NB4 (cell line): ENCODE data around the gene PGP.

ENCODE experiments used
- DNase-seq: peaks from one replicate; pipeline ENCODE4 v3.0.0; 2010; ENCODE audit warnings: low read depth
- H3K4me3 ChIP-seq: one replicate; pipeline ENCODE4 v1.5.1; 2011; ENCODE audit warnings: mild to moderate bottlenecking, low read depth, low read length, moderate library complexity
- CTCF ChIP-seq: IDR thresholded peaks from one replicate; pipeline ENCODE4 v1.5.1; 2012; ENCODE audit warnings: low read depth, low read length
- MAX ChIP-seq: IDR thresholded peaks from 2 replicates; pipeline ENCODE4 v1.6.1; 2011; ENCODE audit warnings: low read depth, low read length
- MYC ChIP-seq: IDR thresholded peaks from 2 replicates; pipeline ENCODE4 v1.6.1; 2011; ENCODE audit warnings: low read depth, low read length
- POLR2A ChIP-seq: IDR thresholded peaks from 2 replicates; pipeline ENCODE4 v1.6.1; 2011; ENCODE audit warnings: mild to moderate bottlenecking; ENCODE audit not compliant: insufficient read length; ENCODE audit errors: extremely low read depth

Gene PGP

GRCh38 chr16:2188395-2188794 is 26.2 kb downstream of the PGP start:
- no peak overlapping the region for H3K4me3 ChIP-seq
- DNase-seq: no peak
- TF ChIP-seq MYC: no peak
- no peak for TF ChIP-seq CTCF
- no peak for TF ChIP-seq MAX
- TF ChIP-seq POLR2A: no peak

- DNase-seq: no peak
- H3K4me3 ChIP-seq: no peak overlapping the region
- TF ChIP-seq POLR2A (no peak), CTCF (no peak), MAX (no peak), MYC (no peak)
Measured at GRCh38 chr16:2187212-2187611, 27.4 kb downstream of the PGP start.

GRCh38 chr16:2186505-2186904 is 28.1 kb downstream of the PGP start:
- DNase-seq: no peak
- no peak overlapping the region for H3K4me3 ChIP-seq
- TF ChIP-seq MYC: no peak
- no peak for TF ChIP-seq POLR2A
- TF ChIP-seq CTCF: no peak
- TF ChIP-seq MAX: no peak

- DNase-seq: no peak
- no peak for TF ChIP-seq MYC
- no peak for TF ChIP-seq MAX
- no peak for TF ChIP-seq CTCF
- no peak for TF ChIP-seq POLR2A
Measured at GRCh38 chr16:2186064-2186463, 28.6 kb downstream of the PGP start.

GRCh38 chr16:2184962-2185361 is 29.7 kb downstream of the PGP start:
- H3K4me3 ChIP-seq: no peak overlapping the region
- no peak for DNase-seq
- no peak for TF ChIP-seq POLR2A
- TF ChIP-seq MYC: no peak
- no peak for TF ChIP-seq CTCF
- no peak for TF ChIP-seq MAX

More at GRCh38 chr16:2186064-2186463, 28.6 kb downstream of the PGP start:
- no peak overlapping the region for H3K4me3 ChIP-seq

GRCh38 chr16:2184346-2184745 is 30.3 kb downstream of the PGP start:
- no peak overlapping the region for H3K4me3 ChIP-seq
- TF ChIP-seq MAX: no peak
- no peak for TF ChIP-seq CTCF
- TF ChIP-seq POLR2A: no peak
- TF ChIP-seq MYC: no peak
- no peak for DNase-seq
